Sigmoid colon (tissue), 3 donors: ENCODE measurements around the gene MRGPRX1.

Experiments used
- CTCF ChIP-seq, 4 experiments: fragments of 450-650 bp in 3 of 4; fragments of 200-600 bp in 1 of 4; IDR thresholded peaks; one replicate each; pipeline ENCODE4 v1.5.1; 2016 to 2019; ENCODE audit warnings: antibody characterized with exemption in 4 of 4, mild to moderate bottlenecking in 3 of 4, moderate library complexity in 2 of 4
- POLR2A ChIP-seq, 2 donors: fragments of 450-650 bp; IDR thresholded peaks; one replicate each; pipeline ENCODE4 v1.6.1; 2016; ENCODE audit warnings: antibody characterized with exemption in 2 of 2, mild to moderate bottlenecking in 2 of 2, moderate library complexity in 2 of 2

- TF ChIP-seq POLR2A (IDR thresholded peaks at IDR 0.05): no peak
- no peak for TF ChIP-seq CTCF (IDR thresholded peaks at IDR 0.05)
Observed at GRCh38 chr11:18890615-18891014, 48.6 kb downstream of the MRGPRX1 start.
